ENCODE measurements around the gene CNTNAP5. TPM values are rescaled to one million over a fixed set of nuclear protein-coding genes. Genes with fewer than 3 reads are reported as not detected.

CNTNAP5 gene
- total and polyA plus RNA-seq, 2 of the 8 experiments (the other 6 are each of a cell fraction or from before 2014, with no cell fraction given) = 0.11 to 0.76 TPM

DNA sequence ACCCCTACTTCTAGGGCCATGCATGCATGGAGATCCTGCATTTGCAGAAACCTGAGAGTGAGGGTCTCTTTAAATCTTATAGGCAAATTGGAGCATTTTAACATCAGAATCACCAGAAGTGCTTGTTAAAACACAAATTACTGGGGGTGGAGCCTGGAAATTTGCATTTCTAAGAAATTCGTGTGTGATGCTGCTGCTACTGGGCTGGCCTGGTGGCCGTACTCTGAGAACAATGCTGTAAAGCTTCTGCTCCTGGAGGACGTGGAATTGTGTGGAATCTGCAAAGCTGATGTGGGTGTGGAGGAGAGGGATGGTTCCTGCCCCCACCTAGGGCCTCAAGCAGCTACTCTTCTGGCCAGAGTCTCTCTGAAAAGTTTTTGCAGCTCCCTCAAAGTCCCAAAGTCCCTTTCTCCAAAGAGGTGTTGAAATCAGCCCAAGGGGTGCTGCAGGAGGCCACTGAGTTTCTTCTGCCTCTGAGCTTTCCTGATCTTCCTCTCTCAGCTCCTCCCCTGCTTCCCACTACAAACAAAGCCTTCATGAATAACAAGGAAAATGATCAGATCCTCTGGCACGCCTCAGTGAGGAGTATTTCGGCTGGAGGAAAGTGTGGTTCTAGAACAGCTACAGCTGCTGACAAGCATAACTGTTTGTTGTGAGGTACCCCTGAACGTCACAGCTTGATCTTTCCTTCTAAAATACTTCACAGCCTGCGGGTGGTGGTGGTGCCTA is 508.3 kb downstream of the CNTNAP5 start:
- H2BK20ac ChIP-seq (ENCODE audit: low read length) = no peak overlapping the region
- FAIRE-seq = no peak
- ChIA-PET POLR2A (ENCODE audit: partially characterized antibody) (no interaction called here), CTCF (ENCODE audit: partially characterized antibody) (interaction anchor here (0.7 kb wide), 1 partner anchor 15 kb away, joined by 3 read pairs; no protein-coding TSS in a partner anchor)
- H2AK5ac ChIP-seq (ENCODE audit: low read depth, low read length) = no peak overlapping the region
- H3K79me2 ChIP-seq (ENCODE audit: control insufficient read depth in 1 of 2, insufficient read depth in 2 of 2, low read length in 2 of 2) = no peaks in the 10 kb centered on the region
- H4K5ac ChIP-seq (ENCODE audit: insufficient read length, low read depth, low read length) = no peak overlapping the region
- H3K27me3 ChIP-seq (replicated peaks in 1 of 4; ENCODE audit: control insufficient read depth in 3 of 4, extremely low read depth in 1 of 4, insufficient read depth in 3 of 4, low read length in 3 of 4) = no peaks in the 10 kb centered on the region
- H3K9me3 ChIP-seq (ENCODE audit: insufficient read depth in 2 of 2, low read depth in 1 of 2, low read length in 1 of 2) = 0 out of 4 replicates have a peak, but pooled peaks cover 3% of the 10 kb centered on the region in 2 experiments
- no peaks in the 10 kb centered on the region for H3K36me3 ChIP-seq (ENCODE audit: control insufficient read depth in 2 of 4, insufficient read depth in 4 of 4, low read length in 3 of 4)
- no peak overlapping the region for H3K18ac ChIP-seq (ENCODE audit: extremely low read depth, low read length)
- no peak overlapping the region for H3K4me2 ChIP-seq (ENCODE audit: insufficient read depth in 1 of 2, low read depth in 2 of 2, low read length in 2 of 2)
- no peaks in the 10 kb centered on the region for H3K79me1 ChIP-seq (ENCODE audit: low read depth, low read length)
- no peak overlapping the region for H4K91ac ChIP-seq (replicated peaks; ENCODE audit: insufficient read length, low read length)
- H3K4ac ChIP-seq (replicated peaks; ENCODE audit: insufficient read length, low read depth, low read length) = no peak overlapping the region
- no peak overlapping the region for H3K27ac ChIP-seq (ENCODE audit: low read depth, low read length)
- H3K14ac ChIP-seq (ENCODE audit: insufficient read length) = no peak overlapping the region
- H3K9ac ChIP-seq (replicated peaks in 1 of 4; ENCODE audit: extremely low read depth in 1 of 4, low read depth in 3 of 4, low read length in 3 of 4) = no peak overlapping the region
- no peak overlapping the region for H3K23ac ChIP-seq (ENCODE audit: insufficient read length)
- no peak overlapping the region for H2BK120ac ChIP-seq (replicated peaks; ENCODE audit: low read depth, low read length)
- no peak overlapping the region for H2AFZ ChIP-seq (ENCODE audit: low read length)
- H3K56ac ChIP-seq (replicated peaks; ENCODE audit: insufficient read length, low read depth, low read length) = no peak overlapping the region
- peaks cover 0 to 2% (median 0%) of the 10 kb centered on the region in 4 experiments; a peak in 1 of 7 replicates for H3K4me1 ChIP-seq (replicated peaks in 1 of 4; ENCODE audit: control insufficient read depth in 3 of 4, insufficient read depth in 4 of 4, low read length in 3 of 4)
- H2BK15ac ChIP-seq (ENCODE audit: low read length) = no peak overlapping the region
- no peak for DNase-seq (ENCODE audit: low read depth in 1 of 2, low spot score in 2 of 2)
- H2BK12ac ChIP-seq (ENCODE audit: low read depth, low read length) = 0 out of 2 replicates have a peak overlapping the region, but pooled peaks have one; percentile 55
- H3K23me2 ChIP-seq (ENCODE audit: low read depth, low read length) = no peaks in the 10 kb centered on the region
- H4K8ac ChIP-seq (ENCODE audit: extremely low read depth, insufficient read depth, low read length) = no peak overlapping the region
- H4K20me1 ChIP-seq (replicated peaks in 1 of 2; ENCODE audit: control insufficient read depth in 1 of 2, insufficient read depth in 2 of 2, low read length in 2 of 2) = no peaks in the 10 kb centered on the region
- no peak overlapping the region for H3K4me3 ChIP-seq (ENCODE audit: extremely low read depth in 1 of 4, insufficient read depth in 2 of 4, low read depth in 3 of 4, low read length in 4 of 4)
- 88% methylated on average over 7 of the region's 7 CpGs; no CpG with 5 or more reads in 1 of the 2 experiments for WGBS, 2 experiments (ENCODE audit: extremely low coverage in 1 of 2, insufficient coverage in 1 of 2, insufficient read length in 1 of 2, insufficient replicate concordance in 2 of 2, low coverage in 1 of 2, low lambda C conversion rate in 2 of 2, missing lambda C conversion rate in 1 of 2)
- no peak overlapping the region for H2BK5ac ChIP-seq (ENCODE audit: low read depth, low read length)
- TF ChIP-seq CTBP2 (IDR thresholded peaks at IDR 0.05; ENCODE audit: borderline replicate concordance, insufficient read depth, insufficient read length, low read length) (no peak), SIRT6 (IDR thresholded peaks at IDR 0.05; ENCODE audit: low read length) (no peak), SP2 (IDR thresholded peaks at IDR 0.05; ENCODE audit: low read length) (no peak), POLR2AphosphoS5 (IDR thresholded peaks at IDR 0.05; ENCODE audit: low read depth, low read length) (no peak), PHF8 (conservative IDR thresholded peaks at IDR 0.05; ENCODE audit: low read depth, low read length) (no peak), TAF1 (IDR thresholded peaks at IDR 0.05; ENCODE audit: low read depth, low read length) (no peak), RXRA (IDR thresholded peaks at IDR 0.05; ENCODE audit: insufficient read depth, low read depth, low read length) (no peak), SIX5 (IDR thresholded peaks at IDR 0.05; ENCODE audit: low read depth, low read length) (no peak), POLR2A (IDR thresholded peaks at IDR 0.05; ENCODE audit: control extremely low read depth in 1 of 2, low read depth in 2 of 2, low read length in 2 of 2) (no peak), GTF2F1 (IDR thresholded peaks at IDR 0.05; ENCODE audit: borderline replicate concordance, low read depth, low read length) (no peak), TCF12 (IDR thresholded peaks at IDR 0.05; ENCODE audit: low read depth, low read length) (no peak), FOSL1 (IDR thresholded peaks at IDR 0.05; ENCODE audit: insufficient read depth, low read depth, low read length) (no peak)
- TF ChIP-seq, protein P1, sequence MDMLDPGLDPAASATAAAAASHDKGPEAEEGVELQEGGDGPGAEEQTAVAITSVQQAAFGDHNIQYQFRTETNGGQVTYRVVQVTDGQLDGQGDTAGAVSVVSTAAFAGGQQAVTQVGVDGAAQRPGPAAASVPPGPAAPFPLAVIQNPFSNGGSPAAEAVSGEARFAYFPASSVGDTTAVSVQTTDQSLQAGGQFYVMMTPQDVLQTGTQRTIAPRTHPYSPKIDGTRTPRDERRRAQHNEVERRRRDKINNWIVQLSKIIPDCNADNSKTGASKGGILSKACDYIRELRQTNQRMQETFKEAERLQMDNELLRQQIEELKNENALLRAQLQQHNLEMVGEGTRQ (IDR thresholded peaks at IDR 0.05; ENCODE audit: low read length) = no peak

All from H1 (cell line).